ENCODE measurements around the gene SLC27A3. TPM values are rescaled to one million over a fixed set of nuclear protein-coding genes. Genes with fewer than 3 reads are reported as not detected.

Gene SLC27A3
- total and polyA plus RNA-seq, 9 of the 15 experiments (the other 6 are each of a cell fraction or from before 2014, with no cell fraction given) = 0.57 to 5.2 (median 2.8) TPM

- TF ChIP-seq WHSC1 (IDR thresholded peaks at IDR 0.05; ENCODE audit: low read length) = no peak
- no peak for TF ChIP-seq NR3C1 (CRISPR knock-in tag; IDR thresholded peaks at IDR 0.05)
- TF ChIP-seq CHD2 (IDR thresholded peaks at IDR 0.05; ENCODE audit: low read depth, low read length) = peak; percentile 85
- no peak for TF ChIP-seq ZNF274 (IDR thresholded peaks at IDR 0.05; ENCODE audit: borderline replicate concordance, low read depth, low read length)
- no peak for TF ChIP-seq TCFL5 (CRISPR knock-in tag; conservative IDR thresholded peaks at IDR 0.05)
- TF ChIP-seq ZNF449 (CRISPR knock-in tag; IDR thresholded peaks at IDR 0.05) = no peak
- TF ChIP-seq MTA3 (IDR thresholded peaks at IDR 0.05; ENCODE audit: borderline replicate concordance) = peak; percentile 72; the same call in 1 of the 2 replicates
- no peak for TF ChIP-seq PATZ1 (CRISPR knock-in tag; IDR thresholded peaks at IDR 0.05; ENCODE audit: borderline replicate concordance)
- TF ChIP-seq FOXP1 (CRISPR knock-in tag; IDR thresholded peaks at IDR 0.05) = peak; percentile 58; the same call in 1 of the 2 replicates
- peak; percentile 92 for TF ChIP-seq GABPB1 (CRISPR knock-in tag; IDR thresholded peaks at IDR 0.05)
- TF ChIP-seq ZNF184 (CRISPR knock-in tag; IDR thresholded peaks at IDR 0.05) = no peak
- TF ChIP-seq HMBOX1 (IDR thresholded peaks at IDR 0.05) = no peak
- peak; percentile 94 for TF ChIP-seq MBD2 (IDR thresholded peaks at IDR 0.05; ENCODE audit: borderline replicate concordance, low read depth)
- TF ChIP-seq ZNF436 (CRISPR knock-in tag; IDR thresholded peaks at IDR 0.05) = no peak
- TF ChIP-seq E2F4 (CRISPR knock-in tag; IDR thresholded peaks at IDR 0.05; ENCODE audit: low read depth) = no peak
- no peak for TF ChIP-seq DLX4 (CRISPR knock-in tag; IDR thresholded peaks at IDR 0.05)
- no peak for TF ChIP-seq HDAC3 (IDR thresholded peaks at IDR 0.05; ENCODE audit: borderline replicate concordance, partially characterized antibody)
- 0 out of 4 replicates have a peak, but pooled peaks of 1 of the 2 experiments have one; percentile 17 for TF ChIP-seq KDM1A (IDR thresholded peaks at IDR 0.05)
- TF ChIP-seq ZBTB33 (CRISPR knock-in tag; IDR thresholded peaks at IDR 0.05) = peak; percentile 51; the same call in 1 of the 2 replicates
These were observed 47.5 kb upstream of the SLC27A3 start, which contains the start of gene INTS3 (continued) for GRCh38 chr1:153727463-153728304.

All from K562 (cell line).